ENCODE data around the gene IGSF10.
"Not testable (repeated sequence)": the region's sequence is repeated elsewhere in the genome, so short reads cannot be mapped to it uniquely, and the experiment has no call there.

The IGSF10 gene

GRCh38 chr3:151460774-151461450 lies at the start of gene IGSF10:
IGSF10 (minus strand) TSS chr3:151461061; CDS start chr3:151458709, 2,352 bp downstream.
- Histone ChIP-seq H3K4me1 (ENCODE audit: insufficient read depth, low read length) (no peaks in the 10 kb centered on the region), H3K27me3 (ENCODE audit: insufficient read depth, low read length) (peaks cover 37% of the 10 kb centered on the region), H3K36me3 (ENCODE audit: insufficient read depth, low read length) (no peaks in the 10 kb centered on the region), H2AFZ (ENCODE audit: low read depth, low read length) (no peak within 1 kb of the TSS), H3K4me3 (ENCODE audit: low read length) (no peak within 1 kb of the TSS), H3K9me3 (ENCODE audit: low read length) (no peaks in the 10 kb centered on the region)

- not testable (repeated sequence) for H3K9me3 ChIP-seq (ENCODE audit: low read length); H3K27me3 ChIP-seq (ENCODE audit: insufficient read depth, low read length); H3K4me3 ChIP-seq (ENCODE audit: low read length); H3K4me1 ChIP-seq (ENCODE audit: insufficient read depth, low read length); H2AFZ ChIP-seq (ENCODE audit: low read depth, low read length); H3K36me3 ChIP-seq (ENCODE audit: insufficient read depth, low read length)
Observed at GRCh38 chr3:151509468-151510135, 48.7 kb upstream of the IGSF10 start.

- H3K36me3 ChIP-seq (ENCODE audit: insufficient read depth, low read length) = no peaks in the 10 kb centered on the region
- H2AFZ ChIP-seq (ENCODE audit: low read depth, low read length) = no peak overlapping the region
- no peak overlapping the region for H3K4me3 ChIP-seq (ENCODE audit: low read length)
- no peaks in the 10 kb centered on the region for H3K9me3 ChIP-seq (ENCODE audit: low read length)
- no peaks in the 10 kb centered on the region for H3K27me3 ChIP-seq (ENCODE audit: insufficient read depth, low read length)
- no peaks in the 10 kb centered on the region for H3K4me1 ChIP-seq (ENCODE audit: insufficient read depth, low read length)
Observed at GRCh38 chr3:151504606-151505005, 43.7 kb upstream of the IGSF10 start.

GRCh38 chr3:151503074-151503473 lies 42.2 kb upstream of the IGSF10 start:
- Histone ChIP-seq H3K4me1 (ENCODE audit: insufficient read depth, low read length) (no peaks in the 10 kb centered on the region), H3K4me3 (ENCODE audit: low read length) (no peak overlapping the region), H3K27me3 (ENCODE audit: insufficient read depth, low read length) (no peaks in the 10 kb centered on the region), H2AFZ (ENCODE audit: low read depth, low read length) (no peak overlapping the region), H3K9me3 (ENCODE audit: low read length) (no peaks in the 10 kb centered on the region), H3K36me3 (ENCODE audit: insufficient read depth, low read length) (no peaks in the 10 kb centered on the region)

GRCh38 chr3:151501923-151502632 lies 41.2 kb upstream of the IGSF10 start:
- H3K36me3 ChIP-seq (ENCODE audit: insufficient read depth, low read length) = no peaks in the 10 kb centered on the region
- no peak overlapping the region for H3K4me3 ChIP-seq (ENCODE audit: low read length)
- H3K4me1 ChIP-seq (ENCODE audit: insufficient read depth, low read length) = no peaks in the 10 kb centered on the region
- H2AFZ ChIP-seq (ENCODE audit: low read depth, low read length) = no peak overlapping the region
- H3K27me3 ChIP-seq (ENCODE audit: insufficient read depth, low read length) = no peaks in the 10 kb centered on the region
- no peaks in the 10 kb centered on the region for H3K9me3 ChIP-seq (ENCODE audit: low read length)

- Histone ChIP-seq H3K4me1 (ENCODE audit: insufficient read depth, low read length) (no peaks in the 10 kb centered on the region), H3K4me3 (ENCODE audit: low read length) (no peak overlapping the region), H3K27me3 (ENCODE audit: insufficient read depth, low read length) (no peaks in the 10 kb centered on the region), H2AFZ (ENCODE audit: low read depth, low read length) (no peak overlapping the region), H3K9me3 (ENCODE audit: low read length) (no peaks in the 10 kb centered on the region), H3K36me3 (ENCODE audit: insufficient read depth, low read length) (no peaks in the 10 kb centered on the region)
Observed at GRCh38 chr3:151501171-151501922, 40.5 kb upstream of the IGSF10 start.

GRCh38 chr3:151499168-151499567 lies 38.3 kb upstream of the IGSF10 start:
- H3K4me3 ChIP-seq (ENCODE audit: low read length) = no peak overlapping the region
- H2AFZ ChIP-seq (ENCODE audit: low read depth, low read length) = no peak overlapping the region
- H3K4me1 ChIP-seq (ENCODE audit: insufficient read depth, low read length) = no peaks in the 10 kb centered on the region
- H3K27me3 ChIP-seq (ENCODE audit: insufficient read depth, low read length) = no peaks in the 10 kb centered on the region
- H3K36me3 ChIP-seq (ENCODE audit: insufficient read depth, low read length) = no peaks in the 10 kb centered on the region
- H3K9me3 ChIP-seq (ENCODE audit: low read length) = no peaks in the 10 kb centered on the region

GRCh38 chr3:151491525-151491924 lies 30.7 kb upstream of the IGSF10 start:
- no peaks in the 10 kb centered on the region for H3K36me3 ChIP-seq (ENCODE audit: insufficient read depth, low read length)

GRCh38 chr3:151487833-151488232 lies 27.0 kb upstream of the IGSF10 start:
- H3K9me3 ChIP-seq (ENCODE audit: low read length); H3K4me3 ChIP-seq (ENCODE audit: low read length); H3K27me3 ChIP-seq (ENCODE audit: insufficient read depth, low read length); H3K36me3 ChIP-seq (ENCODE audit: insufficient read depth, low read length); H2AFZ ChIP-seq (ENCODE audit: low read depth, low read length); H3K4me1 ChIP-seq (ENCODE audit: insufficient read depth, low read length): not testable (repeated sequence)

More at GRCh38 chr3:151491525-151491924, 30.7 kb upstream of the IGSF10 start:
- Histone ChIP-seq H3K27me3 (ENCODE audit: insufficient read depth, low read length) (no peaks in the 10 kb centered on the region), H3K9me3 (ENCODE audit: low read length) (no peaks in the 10 kb centered on the region), H3K4me1 (ENCODE audit: insufficient read depth, low read length) (no peaks in the 10 kb centered on the region), H3K4me3 (ENCODE audit: low read length) (no peak overlapping the region), H2AFZ (ENCODE audit: low read depth, low read length) (no peak overlapping the region)

- H3K4me1 ChIP-seq (ENCODE audit: insufficient read depth, low read length) = no peaks in the 10 kb centered on the region
- H3K36me3 ChIP-seq (ENCODE audit: insufficient read depth, low read length) = no peaks in the 10 kb centered on the region
- no peak overlapping the region for H3K4me3 ChIP-seq (ENCODE audit: low read length)
- H3K9me3 ChIP-seq (ENCODE audit: low read length) = peaks cover 2% of the 10 kb centered on the region
- H3K27me3 ChIP-seq (ENCODE audit: insufficient read depth, low read length) = no peaks in the 10 kb centered on the region
- H2AFZ ChIP-seq (ENCODE audit: low read depth, low read length) = no peak overlapping the region
Observed at GRCh38 chr3:151483961-151484520, 23.2 kb upstream of the IGSF10 start.

- no peak overlapping the region for H3K4me3 ChIP-seq (ENCODE audit: low read length)
- no peaks in the 10 kb centered on the region for H3K4me1 ChIP-seq (ENCODE audit: insufficient read depth, low read length)
- H2AFZ ChIP-seq (ENCODE audit: low read depth, low read length) = no peak overlapping the region
- H3K9me3 ChIP-seq (ENCODE audit: low read length) = peaks cover 2% of the 10 kb centered on the region
- no peaks in the 10 kb centered on the region for H3K36me3 ChIP-seq (ENCODE audit: insufficient read depth, low read length)
- H3K27me3 ChIP-seq (ENCODE audit: insufficient read depth, low read length) = no peaks in the 10 kb centered on the region
Observed at GRCh38 chr3:151483488-151483887, 22.6 kb upstream of the IGSF10 start.

- no peaks in the 10 kb centered on the region for H3K36me3 ChIP-seq (ENCODE audit: insufficient read depth, low read length)
Observed at GRCh38 chr3:151480492-151480891, 19.6 kb upstream of the IGSF10 start.

More at GRCh38 chr3:151480492-151480891, 19.6 kb upstream of the IGSF10 start:
- Histone ChIP-seq H3K4me3 (ENCODE audit: low read length) (no peak overlapping the region), H3K4me1 (ENCODE audit: insufficient read depth, low read length) (no peaks in the 10 kb centered on the region), H3K9me3 (ENCODE audit: low read length) (peaks cover 2% of the 10 kb centered on the region), H3K27me3 (ENCODE audit: insufficient read depth, low read length) (no peaks in the 10 kb centered on the region), H2AFZ (ENCODE audit: low read depth, low read length) (no peak overlapping the region)

Measured in neuron (in vitro differentiated cells).